OCI-LY7 (cell line): ENCODE data around the gene TIGD6.

Experiments
- CTCF ChIP-seq: fragments of 200-600 bp; sonication (generic); conservative IDR thresholded peaks from 2 replicates; pipeline ENCODE4 v1.5.1; 2014; ENCODE audit warnings: mild to moderate bottlenecking, antibody characterized with exemption, low read length, moderate library complexity, mixed read lengths
- EZH2phosphoT487 ChIP-seq: fragments of 200-600 bp; sonication (generic); IDR thresholded peaks from 2 replicates; pipeline ENCODE4 v1.6.1; 2018; ENCODE audit warnings: low read depth, borderline replicate concordance, mild to moderate bottlenecking, mixed run types, antibody characterized with exemption, low read length, moderate library complexity, mixed read lengths

- TF ChIP-seq CTCF = no peak
- no peak for TF ChIP-seq EZH2phosphoT487
Observed at GRCh38 chr5:149966946-149967345, 33.5 kb downstream of the TIGD6 start.
